Measurements from ENCODE around the gene C19orf38. TPM values are rescaled to one million over a fixed set of nuclear protein-coding genes. Genes with fewer than 3 reads are reported as not detected.

The C19orf38 gene
- total and polyA plus RNA-seq, 2 experiments from 2014 or later: 0.45 TPM; not detected in 1

- peak; percentile 8 for ATAC-seq
- H2AFZ ChIP-seq: no peak overlapping the region
- H3K4me1 ChIP-seq (ENCODE audit: insufficient read depth): peaks cover 22% of the 10 kb centered on the region
- peaks cover 79% of the 10 kb centered on the region for H3K79me2 ChIP-seq (replicated peaks; ENCODE audit: insufficient read depth)
- H3K27me3 ChIP-seq (ENCODE audit: insufficient read depth): no peaks in the 10 kb centered on the region
- peak overlapping the region; percentile 86 for H3K27ac ChIP-seq (ENCODE audit: low read depth)
- H4K20me1 ChIP-seq (replicated peaks; ENCODE audit: insufficient read depth): peaks cover 16% of the 10 kb centered on the region
- no peak for DNase-seq (ENCODE audit: low spot score)
- Mint-ChIP-seq H3K36me3 (ENCODE audit: low read depth) (peaks cover 18% of the 10 kb centered on the region), H3K9me3 (peaks cover 6% of the 10 kb centered on the region), H3K27me3 (ENCODE audit: insufficient read depth, low read depth, poor library complexity) (peaks cover 15% of the 10 kb centered on the region), H3K4me3 (no peak overlapping the region), H3K27ac (no peak overlapping the region; the same call in 1 of the 2 replicates), H3K4me1 (peaks cover 31% of the 10 kb centered on the region)
- no peak overlapping the region for H3K4me3 ChIP-seq
- no peaks in the 10 kb centered on the region for H3K36me3 ChIP-seq (ENCODE audit: insufficient read depth)
- H3K4me2 ChIP-seq: no peak overlapping the region
- H3K9me2 ChIP-seq (ENCODE audit: insufficient read depth): no peaks in the 10 kb centered on the region
- H3F3A ChIP-seq (replicated peaks; ENCODE audit: low read depth): 0 out of 2 replicates have a peak, but pooled peaks cover 12% of the 10 kb centered on the region
- TF ChIP-seq ZNF462 (CRISPR knock-in tag; IDR thresholded peaks at IDR 0.05) (no peak), EZH2phosphoT487 (IDR thresholded peaks at IDR 0.05; ENCODE audit: unreplicated experiment) (no peak), REST (IDR thresholded peaks at IDR 0.05; ENCODE audit: unreplicated experiment) (no peak), EZH2 (IDR thresholded peaks at IDR 0.05; ENCODE audit: low read depth, unreplicated experiment) (no peak), NANOG (IDR thresholded peaks at IDR 0.05; ENCODE audit: borderline replicate concordance) (no peak), STAT1 (IDR thresholded peaks at IDR 0.05; ENCODE audit: unreplicated experiment) (no peak), ZNF331 (CRISPR knock-in tag; IDR thresholded peaks at IDR 0.05; ENCODE audit: low read depth) (no peak)
Measured at GRCh38 chr19:10898633-10899032, 50.4 kb downstream of the C19orf38 start.
